Epithelial cell of esophagus (primary cell): ENCODE measurements around the gene DIPK1A.

Experiments
- DNase-seq: peaks from one replicate; pipeline ENCODE4 v3.0.0; 2010; ENCODE audit warnings: low read depth
- H3K4me3 ChIP-seq: 2 replicates; pipeline ENCODE4 v1.5.1; 2011; ENCODE audit warnings: mild to moderate bottlenecking, low read length, control low read depth
- CTCF ChIP-seq: IDR thresholded peaks from 2 replicates; pipeline ENCODE4 v1.5.1; 2011; ENCODE audit warnings: low read depth, mild to moderate bottlenecking, low read length, control low read depth, inconsistent platforms; ENCODE audit not compliant: insufficient read depth; ENCODE audit errors: missing control alignments

The DIPK1A gene

DNA sequence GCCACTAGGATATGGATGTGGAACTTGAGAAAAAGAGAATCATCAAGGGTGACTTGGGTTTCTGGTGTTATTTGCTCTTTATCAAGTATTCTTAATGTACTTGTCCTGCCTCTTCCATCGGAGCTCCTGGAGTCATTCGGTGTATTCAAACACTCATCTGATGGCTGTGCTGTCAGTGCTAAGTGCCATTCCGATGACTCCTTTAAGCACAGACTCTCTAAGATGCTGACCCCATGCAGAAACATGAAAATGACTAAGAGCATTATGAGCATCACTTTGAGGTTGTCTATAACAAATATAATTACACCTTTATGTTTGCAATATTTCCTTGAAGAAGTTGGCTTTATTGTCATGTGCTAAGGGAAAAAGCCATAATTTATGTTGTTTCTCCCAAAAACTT is 140.7 kb downstream of the DIPK1A start:
- no peak overlapping the region for H3K4me3 ChIP-seq
- DNase-seq, result peak; percentile 72
- no peak for TF ChIP-seq CTCF

GRCh38 chr1:92820024-92820423 is 141.2 kb downstream of the DIPK1A start:
- no peak for TF ChIP-seq CTCF
- H3K4me3 ChIP-seq, result no peak overlapping the region
- peak; percentile 35 for DNase-seq

DNA sequence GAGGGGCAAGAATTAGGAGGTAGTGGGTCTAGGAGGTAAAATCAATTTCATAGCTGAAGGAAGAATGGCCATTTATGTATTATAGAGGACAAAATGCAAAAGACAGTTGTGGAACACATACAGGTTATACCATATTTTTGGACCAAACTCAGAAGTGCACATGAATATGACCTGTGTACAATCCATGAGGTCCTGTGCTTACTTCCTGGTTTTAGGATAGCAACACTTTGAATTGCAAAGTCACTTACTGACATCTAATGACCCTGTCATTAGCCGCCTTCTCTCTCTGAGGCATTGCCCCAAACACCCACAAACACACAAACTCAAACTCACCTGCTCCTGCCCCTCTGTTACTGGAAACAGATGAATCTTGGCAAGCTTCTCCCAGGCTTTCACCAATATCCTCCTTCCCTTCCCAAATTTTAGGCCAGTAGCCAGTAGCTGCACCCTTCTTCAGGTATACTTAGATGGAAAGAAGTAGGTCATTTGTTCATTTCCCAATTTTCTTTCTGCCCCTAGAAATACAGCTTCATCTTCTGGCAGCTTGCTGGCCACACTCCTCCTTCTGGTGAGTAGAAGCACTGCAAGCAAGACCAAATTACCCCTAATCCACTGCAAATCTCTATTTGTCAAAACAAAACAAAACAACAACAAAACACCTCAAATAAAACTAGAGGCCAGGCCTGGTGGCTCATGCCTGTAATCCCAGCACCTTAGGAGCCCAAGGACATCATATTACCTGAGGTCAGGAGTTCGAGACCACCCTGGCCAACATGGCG is 143.1 kb downstream of the DIPK1A start:
- TF ChIP-seq CTCF, result peak; percentile 86
- peak; percentile 59 for DNase-seq
- H3K4me3 ChIP-seq, result no peak overlapping the region

- no peak for TF ChIP-seq CTCF
- DNase-seq, result no peak
- H3K4me3 ChIP-seq, result no peak overlapping the region
These were observed 144.0 kb downstream of the DIPK1A start for GRCh38 chr1:92817137-92817697.

GRCh38 chr1:92816732-92817131 is 144.5 kb downstream of the DIPK1A start:
- DNase-seq, result no peak
- no peak overlapping the region for H3K4me3 ChIP-seq
- TF ChIP-seq CTCF, result no peak

DNA sequence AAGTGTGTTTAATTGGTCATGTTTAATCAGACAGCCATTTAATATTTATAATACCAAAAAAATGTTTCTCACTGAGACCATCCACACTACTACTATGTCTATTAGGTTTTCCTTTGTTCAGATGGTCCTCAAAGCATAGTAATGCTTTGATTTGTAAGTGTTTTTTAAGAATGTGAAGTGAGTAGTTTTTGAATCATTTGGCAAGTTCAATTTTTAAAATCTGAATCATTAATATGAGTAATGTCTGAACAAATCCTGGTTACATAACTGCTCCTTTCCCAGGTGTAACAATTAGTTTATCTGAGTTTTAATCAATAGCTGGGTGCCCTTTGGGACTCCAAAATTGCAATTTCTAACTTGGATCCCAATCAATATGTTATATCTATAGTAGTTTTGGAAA is 152.9 kb downstream of the DIPK1A start:
- TF ChIP-seq CTCF, result no peak
- DNase-seq, result peak; percentile 66
- H3K4me3 ChIP-seq, result no peak overlapping the region

- TF ChIP-seq CTCF, result no peak
- no peak overlapping the region for H3K4me3 ChIP-seq
- DNase-seq, result no peak
These were observed 156.0 kb downstream of the DIPK1A start for GRCh38 chr1:92805216-92805615.
